DND-41 (cell line): Measurements from ENCODE around the gene ERBB4.

Source experiments
- CTCF ChIP-seq: IDR thresholded peaks from 2 replicates; pipeline ENCODE4 v1.5.1; 2012; ENCODE audit warnings: borderline replicate concordance, low read length, moderate library complexity, mild to moderate bottlenecking; ENCODE audit not compliant: poor library complexity, severe bottlenecking; ENCODE audit errors: extremely low read depth
- EZH2 ChIP-seq: IDR thresholded peaks from 3 replicates; pipeline ENCODE4 v1.6.1; 2012; ENCODE audit warnings: borderline replicate concordance, low read depth, mild to moderate bottlenecking, moderate library complexity, low read length, inconsistent platforms; ENCODE audit not compliant: severe bottlenecking

- TF ChIP-seq CTCF (no peak), EZH2 (no peak)
These were observed 970.2 kb downstream of the ERBB4 start for GRCh38 chr2:211568439-211568838.
